GM19035 (cell line): ENCODE data around the gene CEBPA.
"Not testable (repeated sequence)": the region's sequence is repeated elsewhere in the genome, so short reads cannot be mapped to it uniquely, and the experiment has no call there.

Experiments used
- ATAC-seq: cut with Tn5 transposase; IDR thresholded peaks from one replicate; pipeline ENCODE4 v1.9.1; 2021; ENCODE audit not compliant: unreplicated experiment

CEBPA gene

GRCh38 chr19:33325920-33326319 is 23.6 kb upstream of the CEBPA start:
- no peak for ATAC-seq

- ATAC-seq = no peak
Observed at GRCh38 chr19:33324628-33325027, 22.3 kb upstream of the CEBPA start.

- no peak for ATAC-seq
Observed at GRCh38 chr19:33323093-33323820, 20.9 kb upstream of the CEBPA start.

DNA sequence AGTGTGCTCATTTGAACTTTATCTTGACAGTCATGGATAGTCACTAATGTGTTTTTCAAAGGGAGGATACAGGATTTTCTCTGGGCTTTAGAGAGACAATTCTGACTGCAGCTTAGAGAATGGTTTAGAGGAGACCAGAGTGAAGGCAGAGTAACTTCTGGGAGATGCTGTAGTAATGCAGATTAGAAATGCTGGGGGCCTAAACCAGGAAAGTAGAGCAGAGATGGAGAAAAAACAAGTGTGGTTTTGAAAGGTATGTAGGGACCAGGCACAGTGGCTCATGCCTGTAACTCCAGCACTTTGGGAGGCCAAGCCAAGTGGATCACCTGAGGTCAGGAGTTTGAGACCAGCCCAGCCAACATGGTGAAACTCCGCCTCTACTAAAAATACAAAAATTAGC is 18.3 kb upstream of the CEBPA start:
- no peak for ATAC-seq

DNA sequence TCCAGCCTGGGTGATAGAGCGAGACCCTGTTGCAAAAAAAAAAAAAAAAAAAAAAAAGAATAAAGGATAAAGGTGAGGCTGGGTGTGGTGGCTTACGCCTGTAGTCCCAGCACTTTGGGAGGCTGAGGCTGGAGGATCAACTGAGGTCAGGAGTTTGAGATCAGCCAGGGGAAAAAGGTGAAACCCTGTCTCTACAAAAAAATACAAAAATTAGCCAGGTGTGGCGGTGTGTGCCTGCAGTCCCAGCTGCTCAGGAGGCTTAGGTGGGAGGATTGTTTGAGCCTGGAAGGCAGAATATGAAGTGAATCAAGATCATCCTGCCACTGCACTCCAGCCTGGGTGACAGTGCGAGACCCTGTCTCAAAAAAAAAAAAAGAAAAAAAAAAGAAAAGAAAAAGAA is 15.7 kb upstream of the CEBPA start:
- ATAC-seq = not testable (repeated sequence)

DNA sequence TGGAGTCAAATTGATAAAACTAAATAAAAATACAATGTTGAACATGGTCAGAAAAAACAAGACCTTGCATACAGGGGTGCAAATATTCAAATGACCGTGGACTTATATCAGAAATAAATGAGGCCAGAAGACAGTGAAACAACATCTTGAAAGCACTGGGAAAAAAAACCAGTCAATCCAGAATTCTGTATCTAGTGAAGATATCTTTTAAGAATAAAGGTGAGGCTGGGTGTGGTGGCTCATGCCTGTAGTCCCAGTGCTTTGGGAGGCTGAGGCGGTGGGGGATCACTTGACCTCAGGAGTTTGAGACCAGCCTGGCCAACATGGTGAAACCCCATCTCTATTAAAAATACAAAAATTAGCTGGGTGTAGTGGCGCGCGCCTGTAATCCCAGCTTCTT is 15.2 kb upstream of the CEBPA start:
- no peak for ATAC-seq

DNA sequence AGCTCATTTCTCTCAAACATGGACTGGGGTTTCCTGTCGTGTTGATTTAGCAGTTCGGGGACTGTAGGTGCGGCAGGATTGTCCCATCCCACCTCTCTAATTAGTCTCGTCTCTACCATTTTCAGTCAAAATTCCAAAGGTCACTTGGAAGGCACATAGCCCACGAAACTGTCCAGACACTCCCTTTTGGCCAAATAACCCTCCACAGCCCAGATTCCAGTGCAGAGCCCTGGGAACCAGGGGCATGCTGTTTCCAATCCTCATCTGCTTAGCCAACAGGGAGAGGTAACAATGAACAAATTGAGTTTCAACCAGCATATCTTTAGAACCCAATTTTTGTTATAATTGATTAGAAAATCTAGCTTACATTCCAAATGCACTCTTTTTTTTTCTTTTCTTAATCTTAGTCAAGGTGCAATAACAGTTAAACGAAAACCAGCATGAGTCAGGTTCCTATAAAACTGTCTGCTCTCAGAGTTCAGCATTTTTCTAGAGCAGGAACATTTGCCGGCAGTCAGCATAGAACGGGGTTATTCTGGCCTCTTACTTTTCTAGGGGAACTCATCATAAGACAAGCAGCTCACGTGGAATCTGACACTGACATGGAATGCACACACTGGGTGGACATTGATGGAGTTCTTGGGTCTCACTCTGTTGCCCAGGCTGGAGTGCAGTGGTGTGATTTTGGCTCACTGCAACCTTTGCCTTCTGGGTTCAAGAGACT is 14.4 kb upstream of the CEBPA start:
- ATAC-seq = no peak

DNA sequence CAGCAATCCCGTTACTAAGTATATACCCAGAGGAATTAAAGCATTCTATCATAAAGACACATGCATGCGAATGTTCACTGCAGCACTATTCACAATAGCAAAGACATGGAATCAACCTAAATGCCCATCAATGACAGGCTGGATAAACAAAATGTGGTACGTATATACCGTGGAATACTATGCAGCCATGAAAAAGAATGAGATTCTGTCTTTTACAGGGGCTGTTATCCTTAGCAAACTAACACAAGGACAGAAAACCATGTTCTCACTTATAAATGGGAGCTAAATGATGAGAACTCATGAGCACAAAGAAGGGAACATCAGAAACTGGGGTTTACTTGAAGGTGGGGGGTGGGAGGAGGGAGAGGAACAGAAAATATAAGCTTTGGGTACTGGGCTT is 10.5 kb upstream of the CEBPA start:
- not testable (repeated sequence) for ATAC-seq

GRCh38 chr19:33312065-33312464 is 9.7 kb upstream of the CEBPA start:
- ATAC-seq = no peak

DNA sequence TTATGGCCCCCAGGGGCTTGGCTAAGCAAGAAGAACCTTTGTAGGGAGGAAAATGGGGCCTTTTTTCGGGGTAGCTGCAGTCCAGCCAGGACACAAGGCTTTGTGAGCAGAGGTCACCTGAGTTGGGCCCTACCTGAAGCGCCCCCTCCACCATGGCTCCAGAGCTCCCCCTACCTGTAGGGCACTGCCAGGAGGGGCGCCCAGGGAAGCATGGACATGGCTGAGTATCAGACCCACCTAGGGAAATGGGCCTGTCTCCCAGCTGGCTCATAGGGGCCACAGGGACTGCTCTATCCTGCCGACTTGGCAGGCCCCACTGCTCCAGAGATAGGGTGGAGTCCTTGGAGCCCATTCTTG is 9.0 kb upstream of the CEBPA start:
- no peak for ATAC-seq

- no peak for ATAC-seq
Observed at GRCh38 chr19:33310606-33311325, 8.4 kb upstream of the CEBPA start.

- ATAC-seq = no peak
Observed at GRCh38 chr19:33309826-33310225, 7.5 kb upstream of the CEBPA start.

GRCh38 chr19:33306853-33307792 is 4.8 kb upstream of the CEBPA start:
- ATAC-seq = no peak

DNA sequence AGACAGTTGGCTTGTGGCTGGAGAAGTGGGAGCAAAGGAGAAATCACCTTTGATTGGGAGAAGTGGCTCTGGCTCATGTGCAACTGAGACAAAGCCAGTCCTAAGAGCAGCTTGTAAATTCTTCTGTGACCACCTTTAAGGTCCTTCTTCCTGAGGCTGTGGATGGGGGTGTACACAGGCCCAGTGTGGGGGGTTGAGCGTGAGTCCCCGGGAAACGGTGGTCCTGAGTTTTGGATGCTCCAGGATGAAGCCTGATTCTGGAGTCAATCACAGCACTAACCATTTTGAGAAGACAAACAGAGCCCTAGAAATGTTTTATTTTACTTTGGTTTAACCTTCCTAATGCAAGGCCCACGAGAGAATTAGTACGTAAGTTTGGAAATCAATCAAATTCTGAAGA is 3.9 kb upstream of the CEBPA start:
- ATAC-seq = no peak

GRCh38 chr19:33304760-33305647 is 2.7 kb upstream of the CEBPA start:
- no peak for ATAC-seq

- ATAC-seq = no peak
Observed at GRCh38 chr19:33304371-33304759, 2.0 kb upstream of the CEBPA start.

GRCh38 chr19:33303791-33304345 is 1.5 kb upstream of the CEBPA start:
- ATAC-seq = no peak

DNA sequence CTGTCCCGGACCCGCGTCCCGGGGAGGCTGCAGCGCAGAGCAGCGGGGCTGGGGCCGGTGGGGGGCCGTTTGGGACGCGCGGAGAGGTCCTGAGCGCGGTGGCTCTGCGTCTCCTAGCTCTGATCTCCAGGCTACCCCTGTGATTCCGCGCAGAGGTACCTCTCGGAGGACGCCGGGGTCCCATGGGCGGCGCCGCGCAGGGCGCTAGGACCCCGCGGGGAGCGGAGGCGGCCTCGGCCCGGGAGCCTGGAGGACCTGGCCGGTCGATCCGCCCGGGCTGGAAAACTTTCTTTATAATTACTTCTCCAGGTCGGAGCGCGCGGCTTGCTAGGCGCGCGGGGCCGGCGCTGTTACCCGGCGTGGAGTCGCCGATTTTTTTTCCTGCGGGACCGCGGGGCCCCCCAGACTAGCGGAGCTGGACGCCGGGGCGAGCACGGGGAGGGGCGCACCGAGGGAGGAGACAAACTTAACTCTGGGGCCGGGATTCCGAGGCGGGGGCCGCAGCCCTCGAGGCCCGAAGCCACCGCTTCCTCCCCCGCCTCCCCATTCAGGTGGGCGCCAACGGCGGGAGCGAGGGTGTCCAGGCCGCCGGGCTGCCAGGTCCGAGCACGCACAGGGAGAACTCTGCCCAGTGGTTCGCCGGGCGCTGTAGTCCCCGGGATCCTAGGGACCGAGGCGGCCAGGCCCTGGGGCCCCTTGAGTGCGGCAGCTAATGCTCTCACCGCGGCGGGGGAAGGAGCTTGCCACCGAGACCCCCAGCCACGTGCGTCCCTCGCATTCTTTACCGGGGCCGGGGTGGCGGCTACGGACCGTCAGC is 848 bp upstream of the CEBPA start:
- peak; percentile 23 for ATAC-seq

DNA sequence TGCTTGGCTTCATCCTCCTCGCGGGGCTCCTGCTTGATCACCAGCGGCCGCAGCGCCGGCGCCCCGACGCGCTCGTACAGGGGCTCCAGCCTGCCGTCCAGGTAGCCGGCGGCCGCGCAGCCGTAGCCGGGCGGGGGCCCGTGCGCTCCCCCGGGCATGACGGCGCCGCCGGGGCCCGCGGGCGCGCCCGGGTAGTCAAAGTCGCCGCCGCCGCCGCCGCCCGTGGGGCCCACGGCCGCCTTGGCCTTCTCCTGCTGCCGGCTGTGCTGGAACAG is 497 bp downstream of the CEBPA start:
- ATAC-seq = no peak
